Thoracic aorta (tissue), 2 donors: ENCODE results near the gene PLA2R1. TPM values are rescaled to one million over a fixed set of nuclear protein-coding genes. Genes with fewer than 3 reads are reported as not detected.
A peak's percentile ranks its signal among the peaks of the same experiment; 100 is the strongest.

Experiments used
- ATAC-seq: fragments of 150-250 bp; one replicate; pipeline ENCODE4 v1.8.0; 2017; ENCODE audit warnings: low read depth; ENCODE audit not compliant: insufficient number of reproducible peaks, low FRiP score
- DNase-seq: peaks from one replicate; pipeline ENCODE4 v3.0.0-alpha.2; 2020; ENCODE audit warnings: low spot score
- H3K27ac ChIP-seq, 2 donors: fragments of 200-600 bp; sonication (generic); 1 replicate in 1 of 2; 2 replicates in 1 of 2; pipeline ENCODE4 v1.5.1; 2016; ENCODE audit warnings: mild to moderate bottlenecking in 2 of 2, moderate library complexity in 2 of 2
- H3K27me3 ChIP-seq: fragments of 200-600 bp; sonication (generic); replicated peaks from 2 replicates; pipeline ENCODE4 v1.6.0; 2016; ENCODE audit warnings: mild to moderate bottlenecking; ENCODE audit not compliant: insufficient read depth
- H3K36me3 ChIP-seq: fragments of 200-600 bp; sonication (generic); one replicate; pipeline ENCODE4 v1.5.1; 2016
- H3K4me1 ChIP-seq, 2 donors: fragments of 200-600 bp; sonication (generic); 1 replicate in 1 of 2; 2 replicates in 1 of 2; pipeline versions ENCODE4 v1.5.1 to v1.6.0; 2016; ENCODE audit warnings: low read depth in 2 of 2, mild to moderate bottlenecking in 1 of 2; ENCODE audit not compliant: control insufficient read depth in 1 of 2
- H3K4me3 ChIP-seq: fragments of 200-600 bp; sonication (generic); 2 replicates; pipeline ENCODE4 v1.5.1; 2016; ENCODE audit warnings: mild to moderate bottlenecking
- H3K9me3 ChIP-seq: fragments of 200-600 bp; sonication (generic); 2 replicates; pipeline ENCODE4 v1.5.1; 2016
- CTCF ChIP-seq: fragments of 200-600 bp; sonication (generic); IDR thresholded peaks from one replicate; pipeline ENCODE4 v1.5.1; 2019; ENCODE audit warnings: antibody characterized with exemption
- total RNA-seq, 2 donors: library from RNA; depleted of rRNA; stranded (reverse); fragments of >200 nt; gene quantifications; one replicate each; pipeline versions ENCODE4 v1.1.0 to v1.2.3, GENCODE V29; 2016

Gene PLA2R1
- total RNA-seq, 2 donors from 2014 or later, result 28.3 to 28.7 TPM

- no peak for ATAC-seq
- no peaks in the 10 kb centered on the region for H3K36me3 ChIP-seq
These were observed 136.4 kb downstream of the PLA2R1 start for GRCh38 chr2:159925975-159926374.

GRCh38 chr2:159922563-159922962 is 139.9 kb downstream of the PLA2R1 start:
- no peak for ATAC-seq

More at GRCh38 chr2:159925975-159926374, 136.4 kb downstream of the PLA2R1 start:
- TF ChIP-seq CTCF, result no peak
- peaks cover 0 to 8% of the 10 kb centered on the region in 2 donors for H3K4me1 ChIP-seq
- H3K27me3 ChIP-seq, result no peaks in the 10 kb centered on the region
- H3K27ac ChIP-seq, result no peak overlapping the region
- H3K4me3 ChIP-seq, result no peak overlapping the region
- H3K9me3 ChIP-seq, result peaks cover 3% of the 10 kb centered on the region
- no peak for DNase-seq

GRCh38 chr2:159921752-159922404 is 140.5 kb downstream of the PLA2R1 start:
- Histone ChIP-seq H3K9me3 (no peaks in the 10 kb centered on the region), H3K36me3 (no peaks in the 10 kb centered on the region), H3K4me3 (no peak overlapping the region), H3K27ac (no peak overlapping the region), H3K27me3 (no peaks in the 10 kb centered on the region), H3K4me1 (peaks cover 0 to 8% of the 10 kb centered on the region in 2 donors)
- TF ChIP-seq CTCF, result peak; percentile 62
- no peak for ATAC-seq
- no peak for DNase-seq

More at GRCh38 chr2:159922563-159922962, 139.9 kb downstream of the PLA2R1 start:
- H3K27ac ChIP-seq, result no peak overlapping the region
- no peaks in the 10 kb centered on the region for H3K36me3 ChIP-seq
- no peaks in the 10 kb centered on the region for H3K27me3 ChIP-seq
- no peak overlapping the region for H3K4me3 ChIP-seq
- DNase-seq, result no peak
- peaks cover 0 to 8% of the 10 kb centered on the region in 2 donors for H3K4me1 ChIP-seq
- H3K9me3 ChIP-seq, result no peaks in the 10 kb centered on the region
- TF ChIP-seq CTCF, result no peak

- DNase-seq (no peak), ATAC-seq (no peak)
- H3K4me1 ChIP-seq, result no peaks in the 10 kb centered on the region
- no peak for TF ChIP-seq CTCF
- no peaks in the 10 kb centered on the region for H3K27me3 ChIP-seq
- no peak overlapping the region for H3K4me3 ChIP-seq
- H3K9me3 ChIP-seq, result no peaks in the 10 kb centered on the region
- H3K27ac ChIP-seq, result no peak overlapping the region
- no peaks in the 10 kb centered on the region for H3K36me3 ChIP-seq
These were observed 145.9 kb downstream of the PLA2R1 start for GRCh38 chr2:159916511-159916910.

GRCh38 chr2:159913900-159914299 is 148.5 kb downstream of the PLA2R1 start:
- H3K27ac ChIP-seq, result no peak overlapping the region
- no peak overlapping the region for H3K4me3 ChIP-seq
- H3K36me3 ChIP-seq, result no peaks in the 10 kb centered on the region
- H3K27me3 ChIP-seq, result no peaks in the 10 kb centered on the region
- DNase-seq, result no peak
- ATAC-seq, result no peak
- no peaks in the 10 kb centered on the region for H3K4me1 ChIP-seq
- H3K9me3 ChIP-seq, result no peaks in the 10 kb centered on the region
- no peak for TF ChIP-seq CTCF
